ENCODE measurements around the gene MEX3B.
A peak's percentile ranks its signal among the peaks of the same experiment; 100 is the strongest.

Gene MEX3B

GRCh38 chr15:82051664-82052063 is 5.8 kb upstream of the MEX3B start:
- CTCF ChIA-PET, result interaction anchor here (0.5 to 1.3 kb wide), 4 partner anchors 9 to 229 kb away, joined by 3 to 5 read pairs (median 4); no protein-coding TSS in a partner anchor
- no peak for TF ChIP-seq SCRT2 (tag by site-specific recombination; IDR thresholded peaks at IDR 0.05)
- TF ChIP-seq SP3 (tag by site-specific recombination; IDR thresholded peaks at IDR 0.05), result no peak
- no peak for TF ChIP-seq ZNF521 (tag by site-specific recombination; IDR thresholded peaks at IDR 0.05)
- TF ChIP-seq ZNF558 (tag by site-specific recombination; IDR thresholded peaks at IDR 0.05), result no peak
- no peak for TF ChIP-seq MEIS1 (CRISPR knock-in tag; IDR thresholded peaks at IDR 0.05; ENCODE audit: borderline replicate concordance)
- TF ChIP-seq ZNF510 (tag by site-specific recombination; IDR thresholded peaks at IDR 0.05; ENCODE audit: insufficient replicate concordance), result no peak
- no peak for TF ChIP-seq YY2 (tag by site-specific recombination; IDR thresholded peaks at IDR 0.05)
- TF ChIP-seq ZNF133 (tag by site-specific recombination; IDR thresholded peaks at IDR 0.05), result peak; percentile 45; the same call in 1 of the 2 replicates
- POLR2A ChIA-PET, result interaction anchor here (0.7 kb wide), 1 partner anchor 877 kb away, joined by 4 read pairs; no protein-coding TSS in a partner anchor
- Histone ChIP-seq H3K4me3 (ENCODE audit: low read depth, low read length) (no peak overlapping the region), H3K27ac (ENCODE audit: extremely low read depth, low read depth, low read length) (no peak overlapping the region), H3K36me3 (ENCODE audit: control insufficient read depth in 2 of 2, insufficient read depth in 1 of 2, low read length in 2 of 2) (no peaks in the 10 kb centered on the region), H3K4me1 (ENCODE audit: control insufficient read depth, insufficient read depth, low read length) (peaks cover 9% of the 10 kb centered on the region), H3K9me3 (ENCODE audit: control insufficient read depth, insufficient read depth, low read depth, low read length) (no peaks in the 10 kb centered on the region)

- Histone ChIP-seq H3K4me3 (ENCODE audit: low read depth, low read length) (no peak overlapping the region), H3K4me1 (ENCODE audit: control insufficient read depth, insufficient read depth, low read length) (peaks cover 9% of the 10 kb centered on the region), H3K36me3 (ENCODE audit: control insufficient read depth in 2 of 2, insufficient read depth in 1 of 2, low read length in 2 of 2) (peaks cover 0 to 4% of the 10 kb centered on the region in 2 experiments; a peak in 1 of 3 replicates), H3K9me3 (ENCODE audit: control insufficient read depth, insufficient read depth, low read depth, low read length) (no peaks in the 10 kb centered on the region), H3K27ac (ENCODE audit: extremely low read depth, low read depth, low read length) (no peak overlapping the region)
- ChIA-PET CTCF (interaction anchor here (0.5 to 2.8 kb wide), 9 partner anchors 14 to 901 kb away, joined by 3 to 11 read pairs (median 3); no protein-coding TSS in a partner anchor), POLR2A (no interaction called here)
- no peak for TF ChIP-seq ZNF19 (tag by site-specific recombination; IDR thresholded peaks at IDR 0.05; ENCODE audit: low read depth)
- TF ChIP-seq ZNF394 (tag by site-specific recombination; IDR thresholded peaks at IDR 0.05; ENCODE audit: borderline replicate concordance), result peak; percentile 64; the same call in 1 of the 2 replicates
- no peak for TF ChIP-seq KLF8 (tag by site-specific recombination; IDR thresholded peaks at IDR 0.05)
- TF ChIP-seq ZBTB20 (tag by site-specific recombination; IDR thresholded peaks at IDR 0.05), result 0 out of 2 replicates have a peak, but pooled peaks have one; percentile 31
Measured at GRCh38 chr15:82048811-82049210, 3.0 kb upstream of the MEX3B start.

- Histone ChIP-seq H3K9me3 (ENCODE audit: control insufficient read depth, insufficient read depth, low read depth, low read length) (no peaks in the 10 kb centered on the region), H3K36me3 (ENCODE audit: control insufficient read depth in 2 of 2, insufficient read depth in 1 of 2, low read length in 2 of 2) (peaks cover 4 to 14% of the 10 kb centered on the region in 2 experiments), H3K4me3 (ENCODE audit: low read depth, low read length) (peak overlapping the region; percentile 31), H3K27ac (ENCODE audit: extremely low read depth, low read depth, low read length) (peak overlapping the region; percentile 99), H3K4me1 (ENCODE audit: control insufficient read depth, insufficient read depth, low read length) (peaks cover 18% of the 10 kb centered on the region)
- CTCF ChIA-PET, result interaction anchor here (0.8 to 2.8 kb wide), 7 partner anchors 15 to 566 kb away, joined by 3 to 11 read pairs (median 4); no protein-coding TSS in a partner anchor
- POLR2A ChIA-PET, result interaction anchor here (0.6 kb wide), 2 partner anchors 43 to 55 kb away, joined by 4 to 6 read pairs; no protein-coding TSS in a partner anchor
- TF ChIP-seq ZNF221 (tag by site-specific recombination; IDR thresholded peaks at IDR 0.05; ENCODE audit: borderline replicate concordance) (no peak), REST (tag by site-specific recombination; IDR thresholded peaks at IDR 0.05) (peak; percentile 52; the same call in 1 of the 2 replicates), KLF8 (tag by site-specific recombination; IDR thresholded peaks at IDR 0.05) (0 out of 2 replicates have a peak, but pooled peaks have one; percentile 54), ZIC2 (tag by site-specific recombination; IDR thresholded peaks at IDR 0.05) (peak; percentile 76), ZNF335 (tag by site-specific recombination; conservative IDR thresholded peaks at IDR 0.05) (peak; percentile 10), ZBTB44 (tag by site-specific recombination; IDR thresholded peaks at IDR 0.05) (no peak), ZEB2 (tag by site-specific recombination; IDR thresholded peaks at IDR 0.05) (0 out of 2 replicates have a peak, but pooled peaks have one; percentile 13), SP7 (tag by site-specific recombination; IDR thresholded peaks at IDR 0.05) (0 out of 2 replicates have a peak, but pooled peaks have one; percentile 32), SP3 (tag by site-specific recombination; IDR thresholded peaks at IDR 0.05) (0 out of 2 replicates have a peak, but pooled peaks have one; percentile 27), ZBTB8A (tag by site-specific recombination; IDR thresholded peaks at IDR 0.05) (peak; percentile 85), ZNF549 (tag by site-specific recombination; IDR thresholded peaks at IDR 0.05) (no peak), ZNF561 (tag by site-specific recombination; IDR thresholded peaks at IDR 0.05; ENCODE audit: borderline replicate concordance) (0 out of 2 replicates have a peak, but pooled peaks have one; percentile 58), GLIS2 (tag by site-specific recombination; IDR thresholded peaks at IDR 0.05) (peak; percentile 9; the same call in 1 of the 2 replicates), ZNF2 (tag by site-specific recombination; IDR thresholded peaks at IDR 0.05) (0 out of 2 replicates have a peak, but pooled peaks have one; percentile 10)
Measured at GRCh38 chr15:82047453-82048400, 1.9 kb upstream of the MEX3B start.

All from HEK293 (cell line).